ENCODE measurements around the gene COL5A1. TPM values are rescaled to one million over a fixed set of nuclear protein-coding genes. Genes with fewer than 3 reads are reported as not detected.

Gene COL5A1
- total RNA-seq, 1 donor = 801 TPM

DNA sequence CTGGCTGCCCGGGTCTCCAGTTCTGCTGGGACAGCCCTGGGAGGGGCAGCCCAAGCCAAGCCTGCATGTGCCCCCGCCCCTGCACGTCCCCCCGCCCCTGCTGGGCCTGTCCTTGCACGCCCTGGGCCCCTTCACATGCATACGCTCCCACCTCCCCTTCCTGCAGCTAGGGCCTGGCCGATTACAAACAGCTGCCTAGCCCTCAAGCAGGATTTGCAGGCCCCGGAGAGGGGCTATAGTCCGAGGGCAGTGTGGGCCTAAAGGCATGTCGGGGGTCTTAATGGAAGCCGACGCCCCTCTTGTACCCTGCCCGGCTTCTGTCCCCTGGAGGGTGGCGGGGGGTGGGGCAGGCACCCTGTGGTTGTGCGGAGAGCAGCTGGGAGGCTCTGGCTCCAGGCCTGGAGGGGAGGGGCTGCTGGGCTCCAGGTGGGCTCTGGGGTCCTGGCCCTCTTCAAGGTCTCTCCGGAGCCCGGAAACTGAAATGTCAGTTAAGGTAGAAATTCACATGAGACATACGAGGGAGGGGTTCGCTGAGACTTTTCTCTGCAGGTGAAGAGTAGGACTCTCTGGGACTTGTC lies 16.9 kb downstream of the COL5A1 start:
- Histone ChIP-seq H3K4me2 (ENCODE audit: insufficient read depth, low read length) (no peak overlapping the region), H3K27ac (ENCODE audit: low read depth, low read length) (no peak overlapping the region), H3K9me3 (ENCODE audit: low read depth, low read length) (no peaks in the 10 kb centered on the region), H3K4me3 (ENCODE audit: insufficient read depth, low read length) (no peak overlapping the region), H3K79me2 (ENCODE audit: insufficient read depth, low read length) (peaks cover 89% of the 10 kb centered on the region), H4K20me1 (ENCODE audit: insufficient read depth, low read length) (peaks cover 83% of the 10 kb centered on the region), H3K27me3 (ENCODE audit: insufficient read depth, low read length) (no peaks in the 10 kb centered on the region), H3K36me3 (ENCODE audit: insufficient read depth, low read length) (peaks cover 38% of the 10 kb centered on the region), H2AFZ (ENCODE audit: low read length) (no peak overlapping the region), H3K4me1 (ENCODE audit: insufficient read depth, low read length) (peaks cover 30% of the 10 kb centered on the region)
- DNase-seq (ENCODE audit: insufficient read length, low spot score, missing footprints) = no peak
- TF ChIP-seq, protein P1, sequence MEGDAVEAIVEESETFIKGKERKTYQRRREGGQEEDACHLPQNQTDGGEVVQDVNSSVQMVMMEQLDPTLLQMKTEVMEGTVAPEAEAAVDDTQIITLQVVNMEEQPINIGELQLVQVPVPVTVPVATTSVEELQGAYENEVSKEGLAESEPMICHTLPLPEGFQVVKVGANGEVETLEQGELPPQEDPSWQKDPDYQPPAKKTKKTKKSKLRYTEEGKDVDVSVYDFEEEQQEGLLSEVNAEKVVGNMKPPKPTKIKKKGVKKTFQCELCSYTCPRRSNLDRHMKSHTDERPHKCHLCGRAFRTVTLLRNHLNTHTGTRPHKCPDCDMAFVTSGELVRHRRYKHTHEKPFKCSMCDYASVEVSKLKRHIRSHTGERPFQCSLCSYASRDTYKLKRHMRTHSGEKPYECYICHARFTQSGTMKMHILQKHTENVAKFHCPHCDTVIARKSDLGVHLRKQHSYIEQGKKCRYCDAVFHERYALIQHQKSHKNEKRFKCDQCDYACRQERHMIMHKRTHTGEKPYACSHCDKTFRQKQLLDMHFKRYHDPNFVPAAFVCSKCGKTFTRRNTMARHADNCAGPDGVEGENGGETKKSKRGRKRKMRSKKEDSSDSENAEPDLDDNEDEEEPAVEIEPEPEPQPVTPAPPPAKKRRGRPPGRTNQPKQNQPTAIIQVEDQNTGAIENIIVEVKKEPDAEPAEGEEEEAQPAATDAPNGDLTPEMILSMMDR (IDR thresholded peaks at IDR 0.05; ENCODE audit: extremely low read depth, low read depth, low read length) = no peak

DNA sequence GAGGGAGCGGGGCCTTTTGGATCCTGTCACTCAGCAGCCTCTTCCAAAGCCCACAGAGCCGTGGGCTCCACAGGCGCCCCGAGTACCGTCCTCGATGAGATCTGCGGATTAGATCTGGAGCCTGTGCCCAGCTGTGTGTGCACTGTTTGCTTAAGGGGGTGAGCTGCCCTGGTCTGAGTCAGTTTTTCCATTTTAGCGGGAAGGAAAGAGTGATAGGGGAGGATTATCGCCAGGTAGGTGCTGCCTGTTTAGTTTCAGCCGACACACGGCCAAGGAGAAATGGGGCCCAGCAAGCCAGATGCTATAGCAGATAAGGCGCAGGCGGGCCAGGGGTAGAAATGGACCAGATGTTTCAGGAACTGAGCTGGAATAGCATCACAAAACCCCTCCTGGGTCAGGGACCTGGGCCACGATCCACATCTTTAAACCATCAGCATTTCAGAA lies 18.1 kb downstream of the COL5A1 start:
- Histone ChIP-seq H3K4me2 (ENCODE audit: insufficient read depth, low read length) (no peak overlapping the region), H3K9me3 (ENCODE audit: low read depth, low read length) (no peaks in the 10 kb centered on the region), H3K4me3 (ENCODE audit: insufficient read depth, low read length) (no peak overlapping the region), H3K27me3 (ENCODE audit: insufficient read depth, low read length) (no peaks in the 10 kb centered on the region), H4K20me1 (ENCODE audit: insufficient read depth, low read length) (peaks cover 85% of the 10 kb centered on the region), H3K79me2 (ENCODE audit: insufficient read depth, low read length) (peaks cover 89% of the 10 kb centered on the region), H3K27ac (ENCODE audit: low read depth, low read length) (no peak overlapping the region), H2AFZ (ENCODE audit: low read length) (no peak overlapping the region), H3K4me1 (ENCODE audit: insufficient read depth, low read length) (peaks cover 37% of the 10 kb centered on the region), H3K36me3 (ENCODE audit: insufficient read depth, low read length) (peaks cover 49% of the 10 kb centered on the region)
- TF ChIP-seq, protein P1 (IDR thresholded peaks at IDR 0.05; ENCODE audit: extremely low read depth, low read depth, low read length) = no peak
- no peak for DNase-seq (ENCODE audit: insufficient read length, low spot score, missing footprints)

DNA sequence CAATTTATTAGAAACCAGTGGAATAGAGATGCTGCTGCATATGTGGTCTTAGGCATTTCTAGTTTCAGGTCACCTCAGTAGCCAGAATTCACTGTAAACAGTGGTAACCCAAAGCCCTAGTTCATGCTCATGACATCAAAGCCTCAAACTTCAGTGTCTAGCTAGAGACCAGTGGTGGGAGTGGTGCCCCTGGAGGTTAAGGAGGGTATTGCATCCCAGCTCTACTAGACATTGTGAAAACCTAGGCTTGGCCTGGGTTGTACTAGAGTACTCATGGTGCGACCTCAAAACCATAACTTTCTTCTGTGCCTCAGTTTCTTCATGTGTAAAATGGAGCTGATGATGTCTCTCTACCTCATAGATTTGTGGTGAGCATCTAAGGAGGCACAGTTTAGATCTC lies 18.8 kb downstream of the COL5A1 start:
- H3K79me2 ChIP-seq (ENCODE audit: insufficient read depth, low read length) = peaks cover 89% of the 10 kb centered on the region
- peaks cover 85% of the 10 kb centered on the region for H4K20me1 ChIP-seq (ENCODE audit: insufficient read depth, low read length)
- H3K4me3 ChIP-seq (ENCODE audit: insufficient read depth, low read length) = no peak overlapping the region
- H3K36me3 ChIP-seq (ENCODE audit: insufficient read depth, low read length) = peaks cover 50% of the 10 kb centered on the region
- peak overlapping the region; percentile 96 for H3K27ac ChIP-seq (ENCODE audit: low read depth, low read length)
- no peak overlapping the region for H2AFZ ChIP-seq (ENCODE audit: low read length)
- H3K27me3 ChIP-seq (ENCODE audit: insufficient read depth, low read length) = no peaks in the 10 kb centered on the region
- no peak for DNase-seq (ENCODE audit: insufficient read length, low spot score, missing footprints)
- H3K4me1 ChIP-seq (ENCODE audit: insufficient read depth, low read length) = peaks cover 41% of the 10 kb centered on the region
- TF ChIP-seq, protein P1 (IDR thresholded peaks at IDR 0.05; ENCODE audit: extremely low read depth, low read depth, low read length) = peak; percentile 67
- H3K4me2 ChIP-seq (ENCODE audit: insufficient read depth, low read length) = peak overlapping the region; percentile 70
- no peaks in the 10 kb centered on the region for H3K9me3 ChIP-seq (ENCODE audit: low read depth, low read length)

DNA sequence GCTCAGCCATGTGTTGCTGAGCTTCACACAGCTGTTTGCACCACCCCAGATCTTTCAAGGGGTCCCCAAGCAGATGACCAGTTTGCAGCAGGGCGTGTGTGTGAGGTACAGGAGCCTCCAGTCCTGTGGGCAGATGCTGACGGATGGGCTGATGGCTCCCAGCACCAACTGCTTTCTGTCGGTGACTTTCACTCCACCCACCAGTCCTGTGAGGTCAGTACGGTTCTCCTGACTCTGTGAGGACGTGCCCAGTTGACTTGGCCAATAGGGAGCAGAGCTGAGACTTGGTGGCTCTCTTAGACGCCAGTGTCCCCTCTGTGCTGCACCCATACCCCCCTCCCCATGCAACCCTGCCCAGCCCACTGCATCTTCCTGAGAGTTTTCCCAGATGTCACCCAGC lies 19.7 kb downstream of the COL5A1 start:
- no peaks in the 10 kb centered on the region for H3K9me3 ChIP-seq (ENCODE audit: low read depth, low read length)
- H3K4me3 ChIP-seq (ENCODE audit: insufficient read depth, low read length) = no peak overlapping the region
- peaks cover 88% of the 10 kb centered on the region for H3K79me2 ChIP-seq (ENCODE audit: insufficient read depth, low read length)
- DNase-seq (ENCODE audit: insufficient read length, low spot score, missing footprints) = no peak
- TF ChIP-seq, protein P1 (IDR thresholded peaks at IDR 0.05; ENCODE audit: extremely low read depth, low read depth, low read length) = no peak
- peaks cover 83% of the 10 kb centered on the region for H4K20me1 ChIP-seq (ENCODE audit: insufficient read depth, low read length)
- no peaks in the 10 kb centered on the region for H3K27me3 ChIP-seq (ENCODE audit: insufficient read depth, low read length)
- H3K4me1 ChIP-seq (ENCODE audit: insufficient read depth, low read length) = peaks cover 47% of the 10 kb centered on the region
- peak overlapping the region; percentile 96 for H3K27ac ChIP-seq (ENCODE audit: low read depth, low read length)
- peak overlapping the region; percentile 70 for H3K4me2 ChIP-seq (ENCODE audit: insufficient read depth, low read length)
- peaks cover 46% of the 10 kb centered on the region for H3K36me3 ChIP-seq (ENCODE audit: insufficient read depth, low read length)
- no peak overlapping the region for H2AFZ ChIP-seq (ENCODE audit: low read length)

All from osteoblast (primary cell).